ENCODE results near the gene PLPPR3. TPM values are rescaled to one million over a fixed set of nuclear protein-coding genes. Genes with fewer than 3 reads are reported as not detected.

PLPPR3 gene
- total and polyA plus RNA-seq, 9 of the 15 experiments (the other 6 are each of a cell fraction or from before 2014, with no cell fraction given) = 0.01 to 48.2 (median 8.6) TPM

GRCh38 chr19:843180-843835, 21.6 kb upstream of the PLPPR3 start (continued):
- TF ChIP-seq RREB1 (CRISPR knock-in tag; IDR thresholded peaks at IDR 0.05) (no peak), ZNF79 (CRISPR knock-in tag; IDR thresholded peaks at IDR 0.05; ENCODE audit: low read depth) (no peak), ZC3H4 (CRISPR knock-in tag; IDR thresholded peaks at IDR 0.05; ENCODE audit: borderline replicate concordance) (no peak), KDM1A (IDR thresholded peaks at IDR 0.05) (peak in 1 of 2 experiments; percentile 3; a peak in 1 of 4 replicates), RFX1 (IDR thresholded peaks at IDR 0.05) (no peak), TOE1 (IDR thresholded peaks at IDR 0.05; ENCODE audit: borderline replicate concordance) (no peak), TOE1 (CRISPR knock-in tag; IDR thresholded peaks at IDR 0.05; ENCODE audit: borderline replicate concordance, low read depth) (no peak), DDX20 (tag; IDR thresholded peaks at IDR 0.05; ENCODE audit: low read depth) (no peak), RERE (CRISPR knock-in tag; IDR thresholded peaks at IDR 0.05; ENCODE audit: borderline replicate concordance) (no peak), DACH1 (IDR thresholded peaks at IDR 0.05; ENCODE audit: partially characterized antibody) (no peak), E2F3 (CRISPR knock-in tag; IDR thresholded peaks at IDR 0.05) (no peak), CXXC5 (CRISPR knock-in tag; IDR thresholded peaks at IDR 0.05) (peak; percentile 55), HOMEZ (CRISPR knock-in tag; IDR thresholded peaks at IDR 0.05) (no peak), RBFOX2 (IDR thresholded peaks at IDR 0.05; ENCODE audit: low read depth, low read length) (peak; percentile 29; the same call in 1 of the 2 replicates), GABPB2 (CRISPR knock-in tag; conservative IDR thresholded peaks at IDR 0.05) (no peak)

Data from K562 (cell line).